T follicular helper cell (primary cell): Measurements from ENCODE around the gene PTN.

Experiments
- DNase-seq: peaks from one replicate; pipeline ENCODE4 v3.0.0-alpha.2; 2020; ENCODE audit warnings: low read depth

The PTN gene

GRCh38 chr7:137324796-137325696 is 18.5 kb downstream of the PTN start:
- DNase-seq, result no peak

- DNase-seq, result no peak
These were observed 26.7 kb downstream of the PTN start for GRCh38 chr7:137316648-137317353.

GRCh38 chr7:137313201-137313600 is 30.3 kb downstream of the PTN start:
- no peak for DNase-seq

GRCh38 chr7:137306748-137307147 is 36.8 kb downstream of the PTN start:
- DNase-seq, result no peak

- no peak for DNase-seq
These were observed 37.5 kb downstream of the PTN start for GRCh38 chr7:137305901-137306621.

GRCh38 chr7:137304624-137305235 is 38.8 kb downstream of the PTN start:
- DNase-seq, result no peak

GRCh38 chr7:137304165-137304564 is 39.4 kb downstream of the PTN start:
- no peak for DNase-seq

- no peak for DNase-seq
These were observed 41.5 kb downstream of the PTN start for GRCh38 chr7:137302081-137302480.

GRCh38 chr7:137298464-137298794 is 45.1 kb downstream of the PTN start:
- no peak for DNase-seq

GRCh38 chr7:137297551-137298463 is 45.7 kb downstream of the PTN start:
- no peak for DNase-seq

GRCh38 chr7:137296576-137296975 is 47.0 kb downstream of the PTN start:
- no peak for DNase-seq

- no peak for DNase-seq
These were observed 47.7 kb downstream of the PTN start for GRCh38 chr7:137295739-137296324.

- no peak for DNase-seq
These were observed 54.4 kb downstream of the PTN start for GRCh38 chr7:137289101-137289500.

- no peak for DNase-seq
These were observed 55.8 kb downstream of the PTN start for GRCh38 chr7:137287651-137288258.

- DNase-seq, result no peak
These were observed 60.4 kb downstream of the PTN start for GRCh38 chr7:137283153-137283552.

- DNase-seq, result no peak
These were observed 61.5 kb downstream of the PTN start for GRCh38 chr7:137282043-137282442.

- no peak for DNase-seq
These were observed 67.3 kb downstream of the PTN start for GRCh38 chr7:137276189-137276588.

GRCh38 chr7:137272249-137272648 is 71.3 kb downstream of the PTN start:
- DNase-seq, result no peak

GRCh38 chr7:137269240-137269639 is 74.3 kb downstream of the PTN start:
- no peak for DNase-seq
